ENCODE results near the gene CABP2.
A peak's percentile ranks its signal among the peaks of the same experiment; 100 is the strongest.
"Not testable (repeated sequence)": the region's sequence is repeated elsewhere in the genome, so short reads cannot be mapped to it uniquely, and the experiment has no call there.

CABP2 gene

DNA sequence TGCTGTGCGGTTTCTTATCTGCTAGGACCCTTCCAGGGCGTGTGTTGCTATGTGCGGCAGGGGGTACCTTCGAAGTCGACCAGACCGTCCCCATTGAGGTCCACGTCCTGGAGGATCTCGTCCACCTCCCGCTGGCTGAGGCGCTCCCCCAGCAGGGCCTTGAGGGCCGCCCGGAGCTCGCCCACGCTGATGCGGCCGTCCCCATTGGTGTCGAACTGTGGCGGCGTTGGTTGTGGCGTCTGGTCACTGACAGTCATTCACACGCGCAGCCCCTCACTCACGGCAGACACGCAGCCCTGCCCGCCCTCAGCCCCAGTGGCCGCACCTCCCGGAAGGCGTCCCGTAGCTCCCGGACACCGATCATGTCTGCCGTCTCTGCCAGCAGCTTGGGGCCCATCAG lies 3.5 kb downstream of the CABP2 start:
- no peaks in the 10 kb centered on the region for H3K9me3 ChIP-seq (ENCODE audit: insufficient read depth, low read depth, low read length)
- no peaks in the 10 kb centered on the region for H3K36me3 ChIP-seq (ENCODE audit: insufficient read depth, low read depth, low read length)
- no peaks in the 10 kb centered on the region for H3K4me1 ChIP-seq (ENCODE audit: insufficient read depth, low read length)
- no peak overlapping the region for H3K27ac ChIP-seq (ENCODE audit: low read length)
- no peak overlapping the region for H3K9ac ChIP-seq (ENCODE audit: low read depth, low read length)
- no peaks in the 10 kb centered on the region for H3K27me3 ChIP-seq (ENCODE audit: insufficient read depth, low read length)
- no peak overlapping the region for H3K4me3 ChIP-seq (ENCODE audit: low read length)

DNA sequence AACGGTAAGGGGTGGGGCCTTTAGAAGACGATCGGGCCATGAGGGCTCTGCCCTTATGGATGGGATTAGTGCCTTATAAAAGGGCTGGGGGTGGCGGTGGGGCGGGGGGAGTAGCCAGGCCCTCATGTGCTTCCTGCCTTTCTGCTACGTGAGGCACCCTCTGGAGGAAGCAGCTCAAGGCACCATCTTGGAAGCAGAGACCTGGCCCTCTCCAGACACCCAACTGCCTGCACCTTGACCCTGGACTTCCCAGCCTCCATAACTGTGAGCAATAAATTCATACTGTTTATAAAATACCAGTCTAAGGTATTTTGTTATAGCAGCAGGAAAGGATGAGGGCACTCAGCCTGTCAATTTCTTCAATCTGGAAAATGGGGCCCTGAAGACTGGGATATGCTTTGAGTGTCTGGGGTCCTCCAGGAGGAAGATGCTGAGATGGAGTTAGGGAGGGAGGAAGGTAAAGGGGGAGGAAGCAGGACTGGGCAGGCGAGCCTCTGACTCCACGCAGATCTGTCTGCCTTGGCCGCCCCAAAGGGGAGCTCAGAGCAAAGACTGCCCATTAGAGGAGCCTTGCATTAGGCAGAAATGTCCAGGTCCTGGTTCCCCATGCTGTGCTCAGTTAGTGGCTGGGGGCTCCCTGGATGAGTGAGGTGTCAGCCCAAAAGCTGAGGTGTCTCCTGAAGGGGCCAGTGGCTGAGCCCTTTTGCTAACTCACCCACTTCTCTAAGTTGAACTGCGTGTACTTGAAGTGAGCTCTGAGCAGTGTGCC lies 5.3 kb downstream of the CABP2 start:
- H3K9me3 ChIP-seq (ENCODE audit: insufficient read depth, low read depth, low read length), result no peaks in the 10 kb centered on the region
- H3K27me3 ChIP-seq (ENCODE audit: insufficient read depth, low read length), result peaks cover 6% of the 10 kb centered on the region; the same call in 1 of the 2 replicates
- H3K36me3 ChIP-seq (ENCODE audit: insufficient read depth, low read depth, low read length), result no peaks in the 10 kb centered on the region
- no peak overlapping the region for H3K9ac ChIP-seq (ENCODE audit: low read depth, low read length)
- no peak overlapping the region for H3K27ac ChIP-seq (ENCODE audit: low read length)
- H3K4me1 ChIP-seq (ENCODE audit: insufficient read depth, low read length), result no peaks in the 10 kb centered on the region
- no peak overlapping the region for H3K4me3 ChIP-seq (ENCODE audit: low read length)

DNA sequence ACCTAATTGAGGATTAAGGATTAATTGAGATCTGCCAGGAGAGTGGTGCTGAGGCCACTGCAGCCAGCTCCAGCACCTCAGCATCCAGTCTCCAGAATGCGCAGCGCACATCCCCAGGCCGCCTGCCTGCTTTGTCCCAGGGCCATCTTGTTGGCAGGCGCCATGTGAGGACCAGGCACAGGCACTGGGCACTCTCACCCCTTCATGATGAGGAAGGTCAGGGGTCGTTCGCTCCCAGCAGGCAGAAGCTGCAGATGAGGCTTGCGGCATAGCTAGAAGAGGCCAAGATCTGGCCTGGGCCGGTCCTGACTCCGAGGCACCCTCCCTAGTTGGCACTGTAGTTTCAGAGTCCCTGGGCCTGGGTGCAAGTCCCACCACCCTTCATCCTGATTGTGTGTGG lies 6.4 kb downstream of the CABP2 start:
- Histone ChIP-seq H3K27me3 (ENCODE audit: insufficient read depth, low read length) (peaks cover 9% of the 10 kb centered on the region; the same call in 1 of the 2 replicates), H3K27ac (ENCODE audit: low read length) (no peak overlapping the region), H3K36me3 (ENCODE audit: insufficient read depth, low read depth, low read length) (no peaks in the 10 kb centered on the region), H3K9me3 (ENCODE audit: insufficient read depth, low read depth, low read length) (no peaks in the 10 kb centered on the region), H3K4me1 (ENCODE audit: insufficient read depth, low read length) (no peaks in the 10 kb centered on the region), H3K9ac (ENCODE audit: low read depth, low read length) (no peak overlapping the region), H3K4me3 (ENCODE audit: low read length) (no peak overlapping the region)

DNA sequence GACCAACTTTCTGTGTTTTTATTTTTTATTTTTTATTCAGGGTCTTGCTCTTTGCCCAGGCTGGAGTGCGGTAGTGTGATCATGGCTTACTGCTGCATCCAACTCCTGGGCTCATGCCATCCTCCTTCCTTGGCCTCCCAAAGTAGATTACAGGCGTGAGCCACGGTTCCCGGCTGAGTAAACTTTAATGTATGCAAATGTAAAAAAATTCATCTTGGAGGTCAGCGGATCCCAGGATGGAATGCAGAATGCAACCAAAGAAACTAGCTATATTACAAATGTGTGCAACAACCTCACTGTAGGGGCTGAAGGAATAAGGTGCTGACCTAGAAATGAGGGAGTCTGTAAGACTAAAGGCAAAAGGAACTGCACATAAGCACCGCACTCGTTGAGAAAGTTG lies 9.1 kb downstream of the CABP2 start:
- Histone ChIP-seq H3K9ac (ENCODE audit: low read depth, low read length) (no peak overlapping the region), H3K4me1 (ENCODE audit: insufficient read depth, low read length) (no peaks in the 10 kb centered on the region), H3K27ac (ENCODE audit: low read length) (no peak overlapping the region), H3K27me3 (ENCODE audit: insufficient read depth, low read length) (peaks cover 9% of the 10 kb centered on the region; the same call in 1 of the 2 replicates), H3K4me3 (ENCODE audit: low read length) (no peak overlapping the region), H3K36me3 (ENCODE audit: insufficient read depth, low read depth, low read length) (no peaks in the 10 kb centered on the region), H3K9me3 (ENCODE audit: insufficient read depth, low read depth, low read length) (no peaks in the 10 kb centered on the region)

DNA sequence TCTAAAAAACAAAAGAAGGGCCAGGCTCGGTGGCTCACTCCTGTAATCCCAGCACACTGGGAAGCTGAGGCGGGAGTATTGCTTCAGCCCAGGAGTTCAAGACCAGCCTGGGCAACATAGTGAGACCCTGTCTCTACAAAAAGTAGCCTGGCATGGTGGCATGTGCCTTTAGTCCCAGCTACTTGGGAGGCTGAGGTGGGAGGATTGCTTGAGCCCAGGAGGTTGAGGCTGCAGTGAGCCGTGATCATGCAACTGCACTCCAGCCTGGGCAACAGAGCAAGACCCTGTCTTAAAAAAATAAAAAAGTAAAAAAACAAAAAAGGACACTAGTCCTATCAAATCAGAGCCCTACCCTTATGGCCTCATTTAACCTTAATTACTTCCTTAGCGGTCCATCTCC lies 11.7 kb downstream of the CABP2 start:
- H3K4me3 ChIP-seq (ENCODE audit: low read length); H3K27ac ChIP-seq (ENCODE audit: low read length); H3K4me1 ChIP-seq (ENCODE audit: insufficient read depth, low read length); H3K27me3 ChIP-seq (ENCODE audit: insufficient read depth, low read length); H3K9me3 ChIP-seq (ENCODE audit: insufficient read depth, low read depth, low read length); H3K9ac ChIP-seq (ENCODE audit: low read depth, low read length); H3K36me3 ChIP-seq (ENCODE audit: insufficient read depth, low read depth, low read length): not testable (repeated sequence)

DNA sequence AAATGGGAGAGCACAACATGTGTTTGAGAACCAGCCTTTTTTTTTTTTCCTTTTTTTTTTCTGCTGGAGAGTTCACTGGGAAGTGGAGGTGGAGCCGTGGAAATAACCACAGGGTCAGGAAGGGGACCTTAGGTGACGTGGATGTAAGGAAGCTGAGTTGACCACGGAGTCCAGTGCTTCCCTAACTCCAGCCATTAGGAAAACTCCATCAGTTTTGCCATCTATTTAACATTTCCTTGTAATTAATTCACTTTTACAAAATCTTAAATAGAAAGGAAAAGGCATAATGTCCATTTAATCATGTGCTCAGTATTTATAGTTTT lies 13.3 kb downstream of the CABP2 start:
- Histone ChIP-seq H3K4me1 (ENCODE audit: insufficient read depth, low read length) (peaks cover 5% of the 10 kb centered on the region; the same call in 1 of the 2 replicates), H3K27me3 (ENCODE audit: insufficient read depth, low read length) (peaks cover 9% of the 10 kb centered on the region; the same call in 1 of the 2 replicates), H3K9ac (ENCODE audit: low read depth, low read length) (no peak overlapping the region), H3K4me3 (ENCODE audit: low read length) (no peak overlapping the region), H3K27ac (ENCODE audit: low read length) (no peak overlapping the region), H3K9me3 (ENCODE audit: insufficient read depth, low read depth, low read length) (no peaks in the 10 kb centered on the region), H3K36me3 (ENCODE audit: insufficient read depth, low read depth, low read length) (0 out of 2 replicates have a peak, but pooled peaks cover 3% of the 10 kb centered on the region)

DNA sequence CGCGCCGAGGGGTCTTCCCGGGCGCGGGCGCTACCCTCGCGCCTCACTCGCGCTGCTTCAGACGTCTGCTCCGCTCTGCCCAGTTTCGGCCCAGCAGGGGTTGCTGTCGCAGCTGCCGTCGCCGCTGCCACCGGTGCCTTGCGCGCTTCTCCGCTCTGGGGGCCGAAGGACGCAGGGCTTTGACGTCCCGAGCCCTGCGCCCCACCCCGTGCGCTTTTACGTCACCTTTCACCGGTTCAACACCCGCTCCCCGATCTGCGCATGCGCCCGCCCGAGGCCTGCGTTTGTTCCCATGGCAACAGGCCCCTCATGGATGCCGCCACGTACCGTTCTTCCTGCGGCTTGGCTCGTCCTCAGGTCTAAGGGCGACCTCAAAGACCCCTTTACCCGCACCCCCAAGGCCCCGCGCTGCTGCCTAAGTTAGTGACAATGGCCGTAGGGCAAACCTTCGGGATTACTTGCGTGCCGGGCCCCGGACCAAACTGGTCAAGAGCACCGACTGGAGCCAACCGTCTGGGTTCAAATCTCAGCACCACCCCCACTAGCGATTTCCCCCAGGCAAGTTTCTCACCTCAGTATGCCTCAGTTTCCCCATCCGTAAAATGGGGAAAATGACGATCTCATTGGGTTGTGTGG lies 14.6 kb downstream of the CABP2 start:
- Histone ChIP-seq H3K4me3 (ENCODE audit: low read length) (peak overlapping the region; percentile 91), H3K9ac (ENCODE audit: low read depth, low read length) (peak overlapping the region; percentile 86; the same call in 1 of the 2 replicates), H3K27ac (ENCODE audit: low read length) (peak overlapping the region; percentile 90), H3K4me1 (ENCODE audit: insufficient read depth, low read length) (peaks cover 5% of the 10 kb centered on the region; the same call in 1 of the 2 replicates), H3K36me3 (ENCODE audit: insufficient read depth, low read depth, low read length) (0 out of 2 replicates have a peak, but pooled peaks cover 3% of the 10 kb centered on the region), H3K27me3 (ENCODE audit: insufficient read depth, low read length) (peaks cover 7% of the 10 kb centered on the region; the same call in 1 of the 2 replicates), H3K9me3 (ENCODE audit: insufficient read depth, low read depth, low read length) (no peaks in the 10 kb centered on the region)

DNA sequence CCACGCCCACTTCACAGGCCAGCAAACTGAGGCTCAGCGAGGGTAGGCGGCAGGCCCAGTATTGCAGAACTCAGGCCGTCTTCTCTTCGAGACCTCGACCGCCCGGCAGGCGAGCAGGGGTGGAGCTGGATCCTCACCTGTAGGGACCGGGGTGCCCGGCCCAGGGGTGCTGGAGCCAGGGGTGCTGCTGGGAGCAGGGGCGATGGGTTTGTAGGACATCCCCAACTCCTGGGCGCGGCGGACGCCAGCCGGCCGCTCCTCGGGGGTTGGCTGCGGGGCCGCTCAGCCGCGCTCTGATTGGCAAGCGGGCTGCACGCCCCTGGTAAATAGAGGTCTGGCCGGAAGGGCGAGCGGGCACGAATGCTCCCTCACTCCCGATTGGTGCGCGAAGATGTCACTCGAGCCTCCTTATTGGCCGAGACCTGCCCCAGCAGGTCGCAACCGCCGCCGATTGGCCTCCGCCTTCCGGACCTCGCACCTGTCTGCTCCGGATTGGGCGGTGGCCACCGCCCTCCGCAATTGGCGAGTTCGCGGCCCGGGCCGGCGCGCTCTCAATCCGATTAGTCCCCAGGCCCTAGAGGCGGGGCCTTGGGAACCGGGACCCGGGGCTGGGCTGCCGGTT lies 15.3 kb downstream of the CABP2 start, which contains the start of gene CDK2AP2:
TSS of gene CDK2AP2 (minus strand) at position 299 of the 622 bp plus-strand sequence. CDS start at position 219, 80 bp downstream.
- Histone ChIP-seq H3K36me3 (ENCODE audit: insufficient read depth, low read depth, low read length) (0 out of 2 replicates have a peak, but pooled peaks cover 3% of the 10 kb centered on the region), H3K4me3 (ENCODE audit: low read length) (peak within 1 kb of the TSS; percentile 91), H3K27me3 (ENCODE audit: insufficient read depth, low read length) (peaks cover 14% of the 10 kb centered on the region), H3K9ac (ENCODE audit: low read depth, low read length) (peak within 1 kb of the TSS; percentile 86; the same call in 1 of the 2 replicates), H3K27ac (ENCODE audit: low read length) (peak within 1 kb of the TSS; percentile 90), H3K9me3 (ENCODE audit: insufficient read depth, low read depth, low read length) (no peaks in the 10 kb centered on the region), H3K4me1 (ENCODE audit: insufficient read depth, low read length) (peaks cover 5% of the 10 kb centered on the region; the same call in 1 of the 2 replicates)

DNA sequence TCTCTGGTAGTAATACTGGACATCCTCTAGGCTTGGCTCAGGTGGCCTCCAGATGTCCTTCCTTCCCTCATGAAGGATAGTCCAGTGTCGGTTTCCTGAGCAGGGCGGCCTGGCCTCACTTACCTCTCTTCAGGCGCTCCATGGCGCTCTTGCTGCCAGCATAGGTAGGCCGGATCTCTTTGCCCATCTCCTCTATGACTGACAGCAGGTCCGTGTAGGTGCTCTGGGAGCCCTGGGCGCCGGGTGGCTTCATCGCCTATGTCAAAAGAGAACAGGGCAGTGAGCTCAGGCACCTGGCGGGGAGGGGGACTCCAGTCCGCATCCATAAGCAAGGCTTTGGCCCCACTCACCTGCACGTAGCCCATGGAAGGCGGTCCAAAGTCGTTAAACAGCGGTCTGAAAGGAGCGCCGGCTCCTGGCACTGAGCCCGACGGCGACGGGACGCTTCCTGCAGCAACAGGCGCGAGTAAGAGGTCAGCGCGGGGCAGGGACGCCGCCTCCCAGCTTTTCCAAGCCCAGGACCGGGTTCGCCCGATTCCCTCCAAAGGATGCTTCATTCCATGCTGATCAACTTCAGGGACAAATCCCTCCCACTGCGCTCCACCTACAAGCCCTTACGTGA lies 15.9 kb downstream of the CABP2 start:
- Histone ChIP-seq H3K27me3 (ENCODE audit: insufficient read depth, low read length) (peaks cover 14% of the 10 kb centered on the region), H3K4me3 (ENCODE audit: low read length) (peak overlapping the region; percentile 83), H3K9ac (ENCODE audit: low read depth, low read length) (peak overlapping the region; percentile 67; the same call in 1 of the 2 replicates), H3K4me1 (ENCODE audit: insufficient read depth, low read length) (peaks cover 5% of the 10 kb centered on the region; the same call in 1 of the 2 replicates), H3K9me3 (ENCODE audit: insufficient read depth, low read depth, low read length) (no peaks in the 10 kb centered on the region), H3K27ac (ENCODE audit: low read length) (peak overlapping the region; percentile 39), H3K36me3 (ENCODE audit: insufficient read depth, low read depth, low read length) (0 out of 2 replicates have a peak, but pooled peaks cover 3% of the 10 kb centered on the region)

DNA sequence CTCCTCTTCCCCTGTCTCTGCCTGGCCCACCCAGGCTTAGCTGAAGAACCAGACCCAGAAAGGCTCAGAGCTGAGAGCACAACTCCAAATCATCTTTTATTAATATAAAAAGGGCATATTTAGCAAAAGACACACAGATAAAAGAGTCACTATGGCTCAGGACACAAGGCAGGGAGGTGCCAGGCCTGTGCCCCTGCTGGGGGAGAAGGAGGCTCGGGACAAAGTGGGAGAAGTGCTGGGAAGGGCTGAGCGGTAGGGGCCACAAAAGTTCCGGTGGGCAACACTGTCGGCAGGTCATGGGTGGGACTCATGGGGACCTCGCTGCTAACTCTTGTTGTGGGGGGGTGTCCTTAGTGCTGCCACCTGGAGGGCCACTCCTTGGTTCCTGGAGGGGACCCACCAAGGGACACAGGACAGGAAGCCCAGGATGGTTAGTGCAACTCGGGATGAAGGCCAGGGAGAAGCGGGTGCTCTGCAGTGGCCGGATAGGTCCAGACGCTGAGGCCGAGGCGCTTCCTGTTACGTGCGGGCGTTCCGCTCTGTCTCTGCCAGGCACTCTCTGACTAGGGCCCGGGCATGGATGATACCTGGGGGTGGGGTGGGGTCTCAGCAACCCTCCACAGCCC lies 16.7 kb downstream of the CABP2 start:
- 0 out of 2 replicates have a peak, but pooled peaks cover 6% of the 10 kb centered on the region for H3K36me3 ChIP-seq (ENCODE audit: insufficient read depth, low read depth, low read length)
- H3K4me1 ChIP-seq (ENCODE audit: insufficient read depth, low read length), result peaks cover 5% of the 10 kb centered on the region; the same call in 1 of the 2 replicates
- no peaks in the 10 kb centered on the region for H3K9me3 ChIP-seq (ENCODE audit: insufficient read depth, low read depth, low read length)
- H3K4me3 ChIP-seq (ENCODE audit: low read length), result no peak overlapping the region
- peaks cover 14% of the 10 kb centered on the region for H3K27me3 ChIP-seq (ENCODE audit: insufficient read depth, low read length)
- no peak overlapping the region for H3K27ac ChIP-seq (ENCODE audit: low read length)
- H3K9ac ChIP-seq (ENCODE audit: low read depth, low read length), result no peak overlapping the region
